CD14-positive monocyte (primary cell): ENCODE results near the gene TMEM30A. TPM values are rescaled to one million over a fixed set of nuclear protein-coding genes. Genes with fewer than 3 reads are reported as not detected.

Experiments
- DNase-seq, 3 donors: peaks; one replicate each; pipeline ENCODE4 v3.0.0-alpha.2; 2011 to 2022
- H2AFZ ChIP-seq: 2 replicates; pipeline ENCODE4 v1.6.0; 2012; ENCODE audit warnings: mild to moderate bottlenecking, low read depth, low read length, inconsistent platforms; ENCODE audit not compliant: insufficient read depth, poor library complexity, severe bottlenecking
- H3K27ac ChIP-seq, 2 donors: 1 replicate in 1 of 2; 2 replicates in 1 of 2; pipeline ENCODE4 v1.5.1; 2012 to 2013; ENCODE audit warnings: low read length in 2 of 2, control low read depth in 1 of 2, inconsistent platforms in 1 of 2, low read depth in 1 of 2, mild to moderate bottlenecking in 1 of 2
- H3K27me3 ChIP-seq, 2 donors: one replicate each; pipeline versions ENCODE4 v1.6.0 to v1.6.1; 2011 to 2013; ENCODE audit warnings: low read length in 2 of 2; ENCODE audit not compliant: control insufficient read depth in 2 of 2, insufficient read depth in 2 of 2
- H3K36me3 ChIP-seq, 2 donors: replicated peaks in 1 of 2; 1 replicate in 1 of 2; 2 replicates in 1 of 2; pipeline versions ENCODE4 v1.5.1 to v1.6.1; 2012 to 2013; ENCODE audit warnings: low read length in 2 of 2, control low read depth in 1 of 2, inconsistent platforms in 1 of 2, mild to moderate bottlenecking in 1 of 2; ENCODE audit not compliant: insufficient read depth in 2 of 2, control insufficient read depth in 1 of 2
- H3K4me1 ChIP-seq, 2 donors: 1 replicate in 1 of 2; 2 replicates in 1 of 2; pipeline versions ENCODE4 v1.5.1 to v1.6.1; 2012 to 2013; ENCODE audit warnings: low read length in 2 of 2, control low read depth in 1 of 2, inconsistent platforms in 1 of 2, mild to moderate bottlenecking in 1 of 2, moderate library complexity in 1 of 2; ENCODE audit not compliant: insufficient read depth in 2 of 2, control insufficient read depth in 1 of 2
- H3K4me2 ChIP-seq: replicated peaks from 2 replicates; pipeline ENCODE3; 2012; ENCODE audit warnings: low read length, moderate library complexity, mild to moderate bottlenecking; ENCODE audit not compliant: poor library complexity, severe bottlenecking; ENCODE audit errors: extremely low read depth
- H3K4me3 ChIP-seq, 3 experiments: fragments of 200-600 bp in 1 of 3; sonication (generic) in 1 of 3; replicated peaks in 1 of 3; 1 replicate in 2 of 3; 2 replicates in 1 of 3; pipeline ENCODE4 v1.5.1; 2011 to 2013; ENCODE audit warnings: low read length in 3 of 3, mild to moderate bottlenecking in 3 of 3, control low read depth in 2 of 3, low read depth in 2 of 3, inconsistent platforms in 1 of 3, moderate library complexity in 1 of 3
- H3K79me2 ChIP-seq: 2 replicates; pipeline ENCODE4 v1.6.0; 2012; ENCODE audit warnings: mild to moderate bottlenecking, control low read depth, inconsistent platforms, low read length, moderate library complexity; ENCODE audit not compliant: insufficient read depth
- H3K9ac ChIP-seq: 2 replicates; pipeline ENCODE4 v1.6.0; 2017; ENCODE audit warnings: low read length, mild to moderate bottlenecking; ENCODE audit not compliant: insufficient read depth, poor library complexity, severe bottlenecking
- H3K9me3 ChIP-seq, 2 donors: replicated peaks in 1 of 2; 1 replicate in 1 of 2; 2 replicates in 1 of 2; pipeline versions ENCODE4 v1.5.1 to v1.6.1; 2012 to 2013; ENCODE audit warnings: low read length in 2 of 2, control low read depth in 1 of 2; ENCODE audit not compliant: control insufficient read depth in 1 of 2, insufficient read depth in 1 of 2
- H4K20me1 ChIP-seq: 2 replicates; pipeline ENCODE4 v1.6.0; 2012; ENCODE audit warnings: mild to moderate bottlenecking, low read length, control low read depth, moderate library complexity; ENCODE audit not compliant: insufficient read depth
- H3K27ac Mint-ChIP-seq, 7 donors: one replicate each; pipeline ENCODE4 v1.8.0; 2020; ENCODE audit warnings: mild to moderate bottlenecking in 7 of 7, mixed read lengths in 7 of 7, moderate library complexity in 6 of 7, inconsistent platforms in 2 of 7
- H3K27me3 Mint-ChIP-seq, 3 donors: one replicate each; pipeline ENCODE4 v1.8.0; 2021 to 2022; ENCODE audit warnings: low read depth in 3 of 3, mild to moderate bottlenecking in 3 of 3, mixed read lengths in 3 of 3, moderate library complexity in 3 of 3, inconsistent platforms in 1 of 3
- H3K36me3 Mint-ChIP-seq, 2 donors: one replicate each; pipeline ENCODE4 v1.8.0; 2020; ENCODE audit warnings: mixed read lengths in 2 of 2, inconsistent platforms in 1 of 2, mild to moderate bottlenecking in 1 of 2
- H3K4me1 Mint-ChIP-seq: one replicate; pipeline ENCODE4 v1.8.0; 2020; ENCODE audit warnings: mild to moderate bottlenecking, mixed read lengths
- H3K4me3 Mint-ChIP-seq, 2 donors: one replicate each; pipeline ENCODE4 v1.8.0; 2020; ENCODE audit warnings: mild to moderate bottlenecking in 2 of 2, mixed read lengths in 2 of 2, moderate library complexity in 1 of 2
- H3K9me3 Mint-ChIP-seq, 7 donors: one replicate each; pipeline ENCODE4 v1.8.0; 2020 to 2022; ENCODE audit warnings: mixed read lengths in 7 of 7, mild to moderate bottlenecking in 6 of 7, moderate library complexity in 6 of 7, inconsistent platforms in 2 of 7
- CTCF ChIP-seq: fragments of 200-600 bp; IDR thresholded peaks from one replicate; pipeline ENCODE4 v1.8.0; 2022; ENCODE audit warnings: antibody characterized with exemption, mild to moderate bottlenecking
- WGBS: methylation state at CpG from one replicate; pipeline ENCODE4 v1.1.5; 2013; ENCODE audit warnings: missing lambda C conversion rate; ENCODE audit not compliant: insufficient coverage; 5-methylcytosine and 5-hydroxymethylcytosine counted together
- intact Hi-C, 2 donors: fragments of 100-400 bp; cut with micrococcal nuclease; formaldehyde crosslinking; loops; one replicate each; pipeline versions ENCODE4 v1.15.0 to v1.15.1; 2023
- polyA plus RNA-seq, 3 donors: library from polyadenylated mRNA; depleted of rRNA in 1 of 3; unstranded in 2 of 3; stranded (reverse) in 1 of 3; fragments of 300-500 nt in 2 of 3; fragments of >200 nt in 1 of 3; fragmentation: Illumina TruSeq in 2 of 3; gene quantifications; 1 replicate in 2 of 3; 2 replicates in 1 of 3; pipeline ENCODE4 v1.2.3, GENCODE V29; 2012 to 2021

TMEM30A gene
- polyA plus RNA-seq, 3 donors = 12.2 to 101 (median 70.6) TPM

- peaks cover under 1 to 10% (median 5%) of the 10 kb centered on the region in 3 donors for H3K27me3 Mint-ChIP-seq
Observed at GRCh38 chr6:75301537-75301936, 16.9 kb upstream of the TMEM30A start.

DNA sequence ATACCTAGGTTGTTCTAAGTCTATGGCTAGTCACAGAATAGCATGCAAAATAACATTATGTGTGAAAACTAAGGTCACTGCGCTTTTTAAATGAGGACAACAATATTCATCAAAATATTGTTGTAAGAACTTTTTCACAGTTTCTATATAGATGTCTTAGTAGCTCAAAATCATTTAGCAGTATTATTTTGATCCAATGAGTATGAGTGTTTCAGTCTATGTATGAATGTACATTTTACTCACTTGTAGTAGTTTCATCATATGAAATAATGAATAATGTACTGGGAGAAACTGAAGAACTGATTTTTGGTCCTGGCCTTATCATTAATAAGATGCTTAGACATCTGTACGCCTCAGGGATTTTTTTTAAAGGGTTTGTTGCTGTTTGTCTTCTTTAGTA lies 16.5 kb upstream of the TMEM30A start:
- intact Hi-C loops = no loop called here
- DNase-seq = no peak
- Histone ChIP-seq H3K9ac (no peak overlapping the region), H3K27ac (no peak overlapping the region), H2AFZ (no peak overlapping the region), H3K4me2 (no peak overlapping the region), H3K79me2 (no peaks in the 10 kb centered on the region), H3K4me3 (no peak overlapping the region), H3K36me3 (no peaks in the 10 kb centered on the region), H4K20me1 (no peaks in the 10 kb centered on the region), H3K27me3 (no peaks in the 10 kb centered on the region), H3K4me1 (peaks cover 8 to 9% of the 10 kb centered on the region in 2 donors), H3K9me3 (no peaks in the 10 kb centered on the region)
- no CpG with 5 or more reads among the region's 2 CpGs for WGBS
- H3K36me3 Mint-ChIP-seq = no peaks in the 10 kb centered on the region
- no peaks in the 10 kb centered on the region for H3K9me3 Mint-ChIP-seq
- peaks cover 12% of the 10 kb centered on the region for H3K4me1 Mint-ChIP-seq
- H3K4me3 Mint-ChIP-seq = no peak overlapping the region
- H3K27ac Mint-ChIP-seq = no peak overlapping the region
- peaks cover 0 to 8% (median 5%) of the 10 kb centered on the region in 3 donors for H3K27me3 Mint-ChIP-seq
- TF ChIP-seq CTCF = no peak

More at GRCh38 chr6:75301537-75301936, 16.9 kb upstream of the TMEM30A start:
- H3K4me1 Mint-ChIP-seq = peaks cover 12% of the 10 kb centered on the region
- no peaks in the 10 kb centered on the region for H3K36me3 ChIP-seq
- intact Hi-C loops = no loop called here
- no peaks in the 10 kb centered on the region for H3K27me3 ChIP-seq
- no peak overlapping the region for H3K27ac ChIP-seq
- no peaks in the 10 kb centered on the region for H3K9me3 Mint-ChIP-seq
- H3K4me2 ChIP-seq = no peak overlapping the region
- no peaks in the 10 kb centered on the region for H3K9me3 ChIP-seq
- H3K4me3 Mint-ChIP-seq = no peak overlapping the region
- DNase-seq = no peak
- no peaks in the 10 kb centered on the region for H3K79me2 ChIP-seq
- no peak overlapping the region for H2AFZ ChIP-seq
- no peaks in the 10 kb centered on the region for H3K36me3 Mint-ChIP-seq
- H3K4me3 ChIP-seq = no peak overlapping the region
- peaks cover 8 to 9% of the 10 kb centered on the region in 2 donors for H3K4me1 ChIP-seq
- H3K27ac Mint-ChIP-seq = no peak overlapping the region
- H3K9ac ChIP-seq = no peak overlapping the region
- H4K20me1 ChIP-seq = no peaks in the 10 kb centered on the region
- TF ChIP-seq CTCF = no peak
